Osteoblast (primary cell): ENCODE data around the gene NKD2. TPM values are rescaled to one million over a fixed set of nuclear protein-coding genes. Genes with fewer than 3 reads are reported as not detected.

Source experiments
- DNase-seq: peaks from one replicate; pipeline ENCODE4 v3.0.0; 2011; ENCODE audit warnings: low spot score, mixed read lengths; ENCODE audit not compliant: insufficient read length; ENCODE audit errors: missing footprints
- H2AFZ ChIP-seq: 2 replicates; pipeline ENCODE4 v1.6.0; 2011; ENCODE audit warnings: mild to moderate bottlenecking, low read length
- H3K27ac ChIP-seq: 2 replicates; pipeline ENCODE4 v1.5.1; 2011; ENCODE audit warnings: mild to moderate bottlenecking, low read depth, low read length, moderate library complexity
- H3K27me3 ChIP-seq: 2 replicates; pipeline ENCODE4 v1.6.0; 2012; ENCODE audit warnings: mild to moderate bottlenecking, control low read depth, inconsistent platforms, low read length, moderate library complexity; ENCODE audit not compliant: insufficient read depth
- H3K36me3 ChIP-seq: 2 replicates; pipeline ENCODE4 v1.5.1; 2011; ENCODE audit warnings: mild to moderate bottlenecking, low read length, control low read depth, moderate library complexity; ENCODE audit not compliant: insufficient read depth
- H3K4me1 ChIP-seq: 2 replicates; pipeline ENCODE4 v1.5.1; 2011; ENCODE audit warnings: mild to moderate bottlenecking, low read length, control low read depth, moderate library complexity; ENCODE audit not compliant: insufficient read depth
- H3K4me2 ChIP-seq: 2 replicates; pipeline ENCODE4 v1.6.0; 2011; ENCODE audit warnings: mild to moderate bottlenecking, low read length; ENCODE audit not compliant: insufficient read depth
- H3K4me3 ChIP-seq: fragments of 200-600 bp; sonication (generic); 3 replicates; pipeline ENCODE4 v1.5.1; 2012; ENCODE audit warnings: mild to moderate bottlenecking, low read length, inconsistent platforms; ENCODE audit not compliant: insufficient read depth
- H3K79me2 ChIP-seq: 2 replicates; pipeline ENCODE4 v1.6.0; 2012; ENCODE audit warnings: mild to moderate bottlenecking, low read length, control low read depth, inconsistent platforms; ENCODE audit not compliant: insufficient read depth
- H3K9me3 ChIP-seq: 2 replicates; pipeline ENCODE4 v1.5.1; 2011; ENCODE audit warnings: low read depth, low read length, control low read depth
- H4K20me1 ChIP-seq: 2 replicates; pipeline ENCODE4 v1.6.0; 2012; ENCODE audit warnings: mild to moderate bottlenecking, low read length, control low read depth; ENCODE audit not compliant: insufficient read depth
- CTCF ChIP-seq: IDR thresholded peaks from 2 replicates; pipeline ENCODE4 v1.5.1; 2011; ENCODE audit warnings: mild to moderate bottlenecking, low read depth, low read length, moderate library complexity; ENCODE audit errors: extremely low read depth
- total RNA-seq: library from RNA; depleted of rRNA; stranded (reverse); fragments of >200 nt; gene quantifications from 2 replicates; pipeline ENCODE4 v1.2.3, GENCODE V29; 2012

NKD2 gene
- total RNA-seq, 1 donor, result under 0.01 TPM

GRCh38 chr5:994821-995220 is 13.8 kb upstream of the NKD2 start:
- no peaks in the 10 kb centered on the region for H4K20me1 ChIP-seq
- TF ChIP-seq CTCF, result no peak

GRCh38 chr5:995318-995717 is 13.3 kb upstream of the NKD2 start:
- Histone ChIP-seq H3K4me2 (no peak overlapping the region), H4K20me1 (no peaks in the 10 kb centered on the region), H3K36me3 (no peaks in the 10 kb centered on the region), H3K79me2 (no peaks in the 10 kb centered on the region), H3K9me3 (no peaks in the 10 kb centered on the region), H3K4me3 (no peak overlapping the region), H3K4me1 (peaks cover 7% of the 10 kb centered on the region), H3K27me3 (peaks cover 11% of the 10 kb centered on the region), H3K27ac (no peak overlapping the region), H2AFZ (no peak overlapping the region)
- DNase-seq, result peak; percentile 69
- TF ChIP-seq CTCF, result no peak

More at GRCh38 chr5:994821-995220, 13.8 kb upstream of the NKD2 start:
- Histone ChIP-seq H3K27me3 (peaks cover 14% of the 10 kb centered on the region), H3K27ac (no peak overlapping the region), H3K4me1 (peaks cover 7% of the 10 kb centered on the region), H2AFZ (no peak overlapping the region), H3K4me2 (no peak overlapping the region), H3K36me3 (no peaks in the 10 kb centered on the region), H3K9me3 (no peaks in the 10 kb centered on the region), H3K4me3 (no peak overlapping the region), H3K79me2 (no peaks in the 10 kb centered on the region)
- DNase-seq, result peak; percentile 51

GRCh38 chr5:997001-997474 is 11.6 kb upstream of the NKD2 start:
- no peak overlapping the region for H2AFZ ChIP-seq
- H3K4me1 ChIP-seq, result peaks cover 7% of the 10 kb centered on the region
- H3K27me3 ChIP-seq, result peaks cover 18% of the 10 kb centered on the region
- no peak for TF ChIP-seq CTCF
- no peaks in the 10 kb centered on the region for H3K9me3 ChIP-seq
- DNase-seq, result peak; percentile 76
- H3K36me3 ChIP-seq, result no peaks in the 10 kb centered on the region
- no peaks in the 10 kb centered on the region for H4K20me1 ChIP-seq
- no peak overlapping the region for H3K27ac ChIP-seq
- no peak overlapping the region for H3K4me3 ChIP-seq
- no peaks in the 10 kb centered on the region for H3K79me2 ChIP-seq
- no peak overlapping the region for H3K4me2 ChIP-seq

- no peak overlapping the region for H3K4me3 ChIP-seq
Observed at GRCh38 chr5:997711-998110, 10.9 kb upstream of the NKD2 start.

More at GRCh38 chr5:997711-998110, 10.9 kb upstream of the NKD2 start:
- Histone ChIP-seq H3K36me3 (no peaks in the 10 kb centered on the region), H3K27me3 (peaks cover 21% of the 10 kb centered on the region), H3K4me2 (no peak overlapping the region), H4K20me1 (no peaks in the 10 kb centered on the region), H3K4me1 (peaks cover 7% of the 10 kb centered on the region), H3K9me3 (no peaks in the 10 kb centered on the region), H3K79me2 (no peaks in the 10 kb centered on the region), H3K27ac (no peak overlapping the region), H2AFZ (no peak overlapping the region)
- no peak for TF ChIP-seq CTCF
- DNase-seq, result peak; percentile 25
